NB4 (cell line): ENCODE measurements around the gene HOMEZ.
"Not testable (repeated sequence)": the region's sequence is repeated elsewhere in the genome, so short reads cannot be mapped to it uniquely, and the experiment has no call there.

Source experiments
- CTCF ChIP-seq: IDR thresholded peaks from one replicate; pipeline ENCODE4 v1.5.1; 2012; ENCODE audit warnings: low read depth, low read length
- MYC ChIP-seq: IDR thresholded peaks from 2 replicates; pipeline ENCODE4 v1.6.1; 2011; ENCODE audit warnings: low read depth, low read length
- POLR2A ChIP-seq: IDR thresholded peaks from 2 replicates; pipeline ENCODE4 v1.6.1; 2011; ENCODE audit warnings: mild to moderate bottlenecking; ENCODE audit not compliant: insufficient read length; ENCODE audit errors: extremely low read depth
- TF ChIP-seq, protein P1 (sequence below): IDR thresholded peaks from 2 replicates; pipeline ENCODE4 v1.6.1; 2011; ENCODE audit warnings: low read depth, low read length

DNA sequence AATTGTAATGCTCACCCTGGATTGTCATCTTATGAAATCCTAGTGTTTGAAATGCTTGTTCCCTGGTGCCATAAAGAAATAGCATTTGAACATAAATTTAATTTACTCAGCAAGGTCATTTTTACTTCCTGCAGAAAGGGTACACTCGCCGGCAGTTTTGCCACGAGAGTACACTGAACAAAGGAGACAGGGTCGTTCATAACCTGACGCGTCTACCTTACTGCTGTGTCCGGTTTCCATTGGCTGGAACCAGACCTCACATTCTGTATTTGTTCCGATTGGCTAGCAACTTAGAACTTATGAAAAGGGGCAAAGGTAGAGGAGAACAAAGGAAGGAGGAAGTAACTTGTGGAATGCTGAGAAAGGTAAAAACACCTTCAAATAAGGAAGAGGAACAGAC, 25.1 kb downstream of the HOMEZ start:
- TF ChIP-seq, protein P1, sequence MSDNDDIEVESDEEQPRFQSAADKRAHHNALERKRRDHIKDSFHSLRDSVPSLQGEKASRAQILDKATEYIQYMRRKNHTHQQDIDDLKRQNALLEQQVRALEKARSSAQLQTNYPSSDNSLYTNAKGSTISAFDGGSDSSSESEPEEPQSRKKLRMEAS = not testable (repeated sequence)
- not testable (repeated sequence) for TF ChIP-seq POLR2A, CTCF, MYC
